HEK293 (cell line): Measurements from ENCODE around the gene TCF12.

ENCODE experiments used
- RBAK ChIP-seq: fragments of 450-650 bp; formaldehyde crosslinking; IDR thresholded peaks from 2 replicates; pipeline ENCODE4 v1.5.1; 2016; ENCODE audit warnings: missing biosample characterization, missing genetic modification characterization
- ZBTB1 ChIP-seq: fragments of 450-650 bp; formaldehyde crosslinking; IDR thresholded peaks from 2 replicates; pipeline ENCODE4 v1.5.1; 2016; ENCODE audit warnings: missing biosample characterization, missing genetic modification characterization
- ZNF174 ChIP-seq: fragments of 450-650 bp; formaldehyde crosslinking; IDR thresholded peaks from 2 replicates; pipeline ENCODE4 v1.5.0; 2017; ENCODE audit warnings: missing biosample characterization, mild to moderate bottlenecking, missing genetic modification characterization
- ZNF274 ChIP-seq, 2 experiments: fragments of 200-500 bp in 1 of 2; fragments of 450-650 bp in 1 of 2; sonication (Bioruptor generic) in 1 of 2; formaldehyde crosslinking in 1 of 2; IDR thresholded peaks; 2 replicates each; pipeline versions ENCODE4 v1.5.1 to v1.6.1; 2014 to 2016; ENCODE audit warnings: borderline replicate concordance in 1 of 2, inconsistent platforms in 1 of 2, low read length in 1 of 2, missing biosample characterization in 1 of 2, missing genetic modification characterization in 1 of 2
- ZNF292 ChIP-seq: fragments of 450-650 bp; formaldehyde crosslinking; IDR thresholded peaks from 2 replicates; pipeline ENCODE4 v1.5.1; 2016; ENCODE audit warnings: low read depth, missing biosample characterization, missing genetic modification characterization, borderline replicate concordance
- ZNF311 ChIP-seq: fragments of 450-650 bp; formaldehyde crosslinking; IDR thresholded peaks from 2 replicates; pipeline ENCODE4 v1.5.1; 2017; ENCODE audit warnings: missing biosample characterization, missing genetic modification characterization, borderline replicate concordance
- ZNF558 ChIP-seq: fragments of 450-650 bp; formaldehyde crosslinking; IDR thresholded peaks from 2 replicates; pipeline ENCODE4 v1.5.1; 2016; ENCODE audit warnings: missing biosample characterization, missing genetic modification characterization
- ZNF747 ChIP-seq: fragments of 450-650 bp; formaldehyde crosslinking; IDR thresholded peaks from 2 replicates; pipeline ENCODE4 v1.5.1; 2016; ENCODE audit warnings: missing biosample characterization, missing genetic modification characterization
- ZNF777 ChIP-seq: fragments of 450-650 bp; formaldehyde crosslinking; IDR thresholded peaks from 2 replicates; pipeline ENCODE4 v1.5.1; 2017; ENCODE audit warnings: missing biosample characterization, missing genetic modification characterization, borderline replicate concordance
- TF ChIP-seq, protein P1 (sequence below): fragments of 450-650 bp; formaldehyde crosslinking; IDR thresholded peaks from 2 replicates; pipeline ENCODE4 v1.5.1; 2016; ENCODE audit warnings: missing biosample characterization, missing genetic modification characterization
- TF ChIP-seq, protein P2 (sequence below): fragments of 450-650 bp; formaldehyde crosslinking; IDR thresholded peaks from 2 replicates; pipeline ENCODE4 v1.5.1; 2016; ENCODE audit warnings: missing biosample characterization, missing genetic modification characterization

DNA sequence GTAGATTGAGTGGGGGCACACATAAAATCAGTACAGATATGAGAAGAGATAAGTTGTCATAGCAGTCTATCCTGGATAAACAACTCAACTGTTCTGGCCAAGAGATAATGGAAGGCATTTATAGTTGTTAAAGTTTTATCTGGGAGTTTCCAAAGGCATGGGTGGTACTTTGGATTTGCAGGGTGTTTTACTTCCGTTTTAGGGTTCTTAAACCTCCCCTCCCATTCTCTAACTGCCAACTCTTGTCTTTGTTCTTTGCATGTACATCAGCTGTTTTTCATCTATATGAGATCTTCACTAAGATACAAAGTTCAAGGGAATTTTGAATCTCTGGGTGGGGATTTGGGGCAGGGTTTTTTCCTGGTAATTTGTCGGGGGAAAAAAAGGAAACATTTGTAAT is 283.1 kb downstream of the TCF12 start:
- TF ChIP-seq ZNF174 (tag by site-specific recombination) (no peak), ZNF274 (IDR thresholded peaks at IDR 0.05; ENCODE audit: low read length) (no peak), ZNF274 (tag by site-specific recombination; IDR thresholded peaks at IDR 0.05; ENCODE audit: borderline replicate concordance) (no peak), ZBTB1 (tag by site-specific recombination) (no peak), ZNF311 (no peak), ZNF558 (no peak), ZNF292 (no peak), ZNF777 (tag by site-specific recombination) (no peak), ZNF747 (tag by site-specific recombination) (no peak), RBAK (tag by site-specific recombination) (no peak)
- TF ChIP-seq, protein P1, sequence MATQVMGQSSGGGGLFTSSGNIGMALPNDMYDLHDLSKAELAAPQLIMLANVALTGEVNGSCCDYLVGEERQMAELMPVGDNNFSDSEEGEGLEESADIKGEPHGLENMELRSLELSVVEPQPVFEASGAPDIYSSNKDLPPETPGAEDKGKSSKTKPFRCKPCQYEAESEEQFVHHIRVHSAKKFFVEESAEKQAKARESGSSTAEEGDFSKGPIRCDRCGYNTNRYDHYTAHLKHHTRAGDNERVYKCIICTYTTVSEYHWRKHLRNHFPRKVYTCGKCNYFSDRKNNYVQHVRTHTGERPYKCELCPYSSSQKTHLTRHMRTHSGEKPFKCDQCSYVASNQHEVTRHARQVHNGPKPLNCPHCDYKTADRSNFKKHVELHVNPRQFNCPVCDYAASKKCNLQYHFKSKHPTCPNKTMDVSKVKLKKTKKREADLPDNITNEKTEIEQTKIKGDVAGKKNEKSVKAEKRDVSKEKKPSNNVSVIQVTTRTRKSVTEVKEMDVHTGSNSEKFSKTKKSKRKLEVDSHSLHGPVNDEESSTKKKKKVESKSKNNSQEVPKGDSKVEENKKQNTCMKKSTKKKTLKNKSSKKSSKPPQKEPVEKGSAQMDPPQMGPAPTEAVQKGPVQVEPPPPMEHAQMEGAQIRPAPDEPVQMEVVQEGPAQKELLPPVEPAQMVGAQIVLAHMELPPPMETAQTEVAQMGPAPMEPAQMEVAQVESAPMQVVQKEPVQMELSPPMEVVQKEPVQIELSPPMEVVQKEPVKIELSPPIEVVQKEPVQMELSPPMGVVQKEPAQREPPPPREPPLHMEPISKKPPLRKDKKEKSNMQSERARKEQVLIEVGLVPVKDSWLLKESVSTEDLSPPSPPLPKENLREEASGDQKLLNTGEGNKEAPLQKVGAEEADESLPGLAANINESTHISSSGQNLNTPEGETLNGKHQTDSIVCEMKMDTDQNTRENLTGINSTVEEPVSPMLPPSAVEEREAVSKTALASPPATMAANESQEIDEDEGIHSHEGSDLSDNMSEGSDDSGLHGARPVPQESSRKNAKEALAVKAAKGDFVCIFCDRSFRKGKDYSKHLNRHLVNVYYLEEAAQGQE (tag by site-specific recombination), result no peak
- TF ChIP-seq, protein P2, sequence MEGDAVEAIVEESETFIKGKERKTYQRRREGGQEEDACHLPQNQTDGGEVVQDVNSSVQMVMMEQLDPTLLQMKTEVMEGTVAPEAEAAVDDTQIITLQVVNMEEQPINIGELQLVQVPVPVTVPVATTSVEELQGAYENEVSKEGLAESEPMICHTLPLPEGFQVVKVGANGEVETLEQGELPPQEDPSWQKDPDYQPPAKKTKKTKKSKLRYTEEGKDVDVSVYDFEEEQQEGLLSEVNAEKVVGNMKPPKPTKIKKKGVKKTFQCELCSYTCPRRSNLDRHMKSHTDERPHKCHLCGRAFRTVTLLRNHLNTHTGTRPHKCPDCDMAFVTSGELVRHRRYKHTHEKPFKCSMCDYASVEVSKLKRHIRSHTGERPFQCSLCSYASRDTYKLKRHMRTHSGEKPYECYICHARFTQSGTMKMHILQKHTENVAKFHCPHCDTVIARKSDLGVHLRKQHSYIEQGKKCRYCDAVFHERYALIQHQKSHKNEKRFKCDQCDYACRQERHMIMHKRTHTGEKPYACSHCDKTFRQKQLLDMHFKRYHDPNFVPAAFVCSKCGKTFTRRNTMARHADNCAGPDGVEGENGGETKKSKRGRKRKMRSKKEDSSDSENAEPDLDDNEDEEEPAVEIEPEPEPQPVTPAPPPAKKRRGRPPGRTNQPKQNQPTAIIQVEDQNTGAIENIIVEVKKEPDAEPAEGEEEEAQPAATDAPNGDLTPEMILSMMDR (tag by site-specific recombination), result no peak
